Hematopoietic multipotent progenitor cell treated with erythropoietin and hydrocortisone succinate and interleukin-3 and kit ligand, for 8 days (in vitro differentiated cells): ENCODE data around the gene PIGX.

Experiments used
- DNase-seq: peaks from one replicate; pipeline ENCODE4 v3.0.0-alpha.2; 2015

PIGX gene

GRCh38 chr3:196763179-196763578 lies 51.0 kb downstream of the PIGX start:
- no peak for DNase-seq

- no peak for DNase-seq
Observed at GRCh38 chr3:196765454-196765853, 53.3 kb downstream of the PIGX start.

GRCh38 chr3:196771067-196771466 lies 58.9 kb downstream of the PIGX start:
- no peak for DNase-seq

GRCh38 chr3:196772102-196772501 lies 59.9 kb downstream of the PIGX start:
- DNase-seq, result no peak

- no peak for DNase-seq
Observed at GRCh38 chr3:196772897-196773296, 60.7 kb downstream of the PIGX start.

GRCh38 chr3:196774191-196774820 lies 62.1 kb downstream of the PIGX start:
- no peak for DNase-seq

- DNase-seq, result no peak
Observed at GRCh38 chr3:196774848-196775422, 62.8 kb downstream of the PIGX start.

- DNase-seq, result no peak
Observed at GRCh38 chr3:196775938-196776337, 63.8 kb downstream of the PIGX start.

GRCh38 chr3:196777836-196778235 lies 65.7 kb downstream of the PIGX start:
- DNase-seq, result no peak

- DNase-seq, result no peak
Observed at GRCh38 chr3:196778755-196779154, 66.6 kb downstream of the PIGX start.

- DNase-seq, result no peak
Observed at GRCh38 chr3:196782511-196782910, 70.3 kb downstream of the PIGX start.
